ENCODE data around the gene LRRC37A3.
A peak's percentile ranks its signal among the peaks of the same experiment; 100 is the strongest.
"Not testable (repeated sequence)": the region's sequence is repeated elsewhere in the genome, so short reads cannot be mapped to it uniquely, and the experiment has no call there.

The LRRC37A3 gene

DNA sequence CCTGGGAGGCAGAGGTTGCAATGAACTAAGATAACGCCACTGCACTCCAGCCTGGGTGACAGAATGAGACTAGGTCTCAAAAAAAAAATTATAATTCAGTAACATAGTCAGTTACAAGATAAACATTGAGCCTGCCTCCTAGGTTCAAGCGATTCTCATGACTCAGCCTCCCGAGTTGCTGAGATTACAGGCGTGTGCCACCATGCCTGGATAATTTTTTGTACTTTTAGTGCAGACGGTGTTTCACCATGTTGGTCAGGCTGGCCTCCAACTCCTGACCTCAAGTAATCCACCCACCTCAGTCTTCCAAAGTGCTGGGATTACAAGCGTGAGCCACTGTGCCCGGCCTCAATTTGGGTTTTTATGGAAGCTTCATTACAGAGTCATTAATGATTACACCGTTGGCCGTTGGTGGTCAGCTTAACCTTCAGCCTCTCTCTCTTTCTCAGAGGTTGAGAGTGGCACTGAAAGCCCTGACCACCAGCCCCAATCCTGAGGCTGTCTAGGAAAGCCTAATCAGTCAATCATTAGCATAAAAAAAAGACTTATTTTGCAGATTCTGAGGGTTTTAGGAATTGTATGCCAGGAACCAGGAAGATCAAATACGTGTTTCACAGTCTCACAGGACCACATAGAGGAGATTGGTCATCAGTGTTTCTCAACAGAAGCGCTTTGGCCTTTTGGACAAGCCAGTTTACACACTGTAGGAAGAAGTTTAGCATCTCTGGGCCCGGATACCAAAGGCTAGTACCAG is 1.3 kb upstream of the LRRC37A3 start:
- peaks cover 2% of the 10 kb centered on the region for H3K36me3 Mint-ChIP-seq (ENCODE audit: low read depth)
- H3K9me3 Mint-ChIP-seq: no peaks in the 10 kb centered on the region
- TF ChIP-seq CTCF (IDR thresholded peaks at IDR 0.05): no peak
- no peak for DNase-seq
- peak overlapping the region; percentile 83 for H3K4me3 Mint-ChIP-seq
- no peak overlapping the region for H3K27ac Mint-ChIP-seq
- H3K27me3 Mint-ChIP-seq (ENCODE audit: low read depth, poor library complexity): peaks cover 12% of the 10 kb centered on the region
- no peaks in the 10 kb centered on the region for H3K4me1 Mint-ChIP-seq

DNA sequence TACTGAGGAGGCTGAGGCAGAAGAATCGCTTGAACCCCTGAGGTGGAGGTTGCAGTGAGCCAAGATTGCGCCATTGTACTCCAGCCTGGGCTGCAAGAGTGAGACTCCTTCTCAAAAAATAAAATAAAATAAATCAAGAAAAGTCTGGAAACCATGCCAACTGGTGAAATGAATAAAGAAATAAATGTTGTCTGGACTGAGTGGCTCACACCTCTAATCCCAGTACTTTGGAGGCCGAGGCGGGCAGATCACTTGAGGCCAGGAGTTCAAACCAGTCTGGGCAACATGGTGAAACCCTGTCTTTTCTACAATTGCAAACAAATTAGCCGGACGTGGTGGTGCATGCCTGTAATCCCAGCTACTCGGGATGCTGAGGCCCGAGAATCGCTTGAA is 744 bp upstream of the LRRC37A3 start:
- Mint-ChIP-seq H3K27ac (no peak overlapping the region), H3K4me3 (peak overlapping the region; percentile 83), H3K9me3 (no peaks in the 10 kb centered on the region), H3K27me3 (ENCODE audit: low read depth, poor library complexity) (peaks cover 12% of the 10 kb centered on the region), H3K4me1 (no peaks in the 10 kb centered on the region), H3K36me3 (ENCODE audit: low read depth) (peaks cover 6% of the 10 kb centered on the region)
- no peak for DNase-seq
- TF ChIP-seq CTCF (IDR thresholded peaks at IDR 0.05): no peak

- not testable (repeated sequence) for H3K36me3 Mint-ChIP-seq (ENCODE audit: low read depth); DNase-seq; H3K27ac Mint-ChIP-seq; H3K4me1 Mint-ChIP-seq; H3K9me3 Mint-ChIP-seq
- H3K4me3 Mint-ChIP-seq: peak overlapping the region; percentile 83
- peaks cover 12% of the 10 kb centered on the region for H3K27me3 Mint-ChIP-seq (ENCODE audit: low read depth, poor library complexity)
Observed at GRCh38 chr17:64918842-64919288, 413 bp downstream of the LRRC37A3 start.

DNA sequence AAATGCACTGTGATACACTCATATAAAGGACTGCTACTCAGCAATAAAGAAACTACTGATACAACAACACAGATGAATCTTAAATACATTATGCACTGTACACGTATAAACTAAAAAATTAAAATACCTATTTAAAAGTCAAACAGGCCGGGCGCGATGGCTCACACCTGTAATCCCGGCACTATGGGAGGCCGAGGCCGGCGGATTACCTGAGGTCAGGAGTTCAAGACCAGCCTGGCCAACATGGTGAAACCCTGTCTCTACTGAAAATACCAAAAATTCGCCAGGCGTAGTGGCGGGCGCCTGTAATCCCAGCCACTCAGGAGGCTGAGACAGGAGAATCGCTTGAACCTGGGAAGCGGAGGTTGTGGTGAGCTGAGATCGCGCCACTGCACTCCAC is 1.7 kb downstream of the LRRC37A3 start:
- not testable (repeated sequence) for H3K27ac Mint-ChIP-seq; DNase-seq; H3K9me3 Mint-ChIP-seq; H3K4me1 Mint-ChIP-seq; H3K36me3 Mint-ChIP-seq (ENCODE audit: low read depth); H3K4me3 Mint-ChIP-seq
- H3K27me3 Mint-ChIP-seq (ENCODE audit: low read depth, poor library complexity): peaks cover 12% of the 10 kb centered on the region

GRCh38 chr17:64915244-64915643 is 4.0 kb downstream of the LRRC37A3 start:
- not testable (repeated sequence) for H3K4me1 Mint-ChIP-seq; H3K4me3 Mint-ChIP-seq; DNase-seq; H3K9me3 Mint-ChIP-seq; H3K27me3 Mint-ChIP-seq (ENCODE audit: low read depth, poor library complexity); H3K27ac Mint-ChIP-seq; H3K36me3 Mint-ChIP-seq (ENCODE audit: low read depth)

DNA sequence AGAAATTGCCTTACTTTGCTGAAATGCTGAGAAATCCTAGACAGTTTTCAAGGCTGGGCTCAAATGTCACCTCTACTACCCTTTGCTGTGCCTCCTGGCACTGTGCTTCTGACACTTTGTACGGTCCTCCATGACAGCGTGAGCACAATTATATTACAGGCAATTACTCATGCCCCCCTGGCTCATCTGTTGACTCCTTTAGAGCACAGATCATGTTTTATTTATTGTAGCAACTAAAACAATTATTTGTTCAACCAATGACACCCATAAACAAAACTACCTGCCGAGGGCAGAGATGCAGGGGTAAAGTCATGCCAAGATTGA is 9.1 kb downstream of the LRRC37A3 start:
- H3K9me3 Mint-ChIP-seq; H3K4me1 Mint-ChIP-seq; H3K27ac Mint-ChIP-seq; DNase-seq; H3K36me3 Mint-ChIP-seq (ENCODE audit: low read depth); H3K27me3 Mint-ChIP-seq (ENCODE audit: low read depth, poor library complexity); H3K4me3 Mint-ChIP-seq: not testable (repeated sequence)

DNA sequence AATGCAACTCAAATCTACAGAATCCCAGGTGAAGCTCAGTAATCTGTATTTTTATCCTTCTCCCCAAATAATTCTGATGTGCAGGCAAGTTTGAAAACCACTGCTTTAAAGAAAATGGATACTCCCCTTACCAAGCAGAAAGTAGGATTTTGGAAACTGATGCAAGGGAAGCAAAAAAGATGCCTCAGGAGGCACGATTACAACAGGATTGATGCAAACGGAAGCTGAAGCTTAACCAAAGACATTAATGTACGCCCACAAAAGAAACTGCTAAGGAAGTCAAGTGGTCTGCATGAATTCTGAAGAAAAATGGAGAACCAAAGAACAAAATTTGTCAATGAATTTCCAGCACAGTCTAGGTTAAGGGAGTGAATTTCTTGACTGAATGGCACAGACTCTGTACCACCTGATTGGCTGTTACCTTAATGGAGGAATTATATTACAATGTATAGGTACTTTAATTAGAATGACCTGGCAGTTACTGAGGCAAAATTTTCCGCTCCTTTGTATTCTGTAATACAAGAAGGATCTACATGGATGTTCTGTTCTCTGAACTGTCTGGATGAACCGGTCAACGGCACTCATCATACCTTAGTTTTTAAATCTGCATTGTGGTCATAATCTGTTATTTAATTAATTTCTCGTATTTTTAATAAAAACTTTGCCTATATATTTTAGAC is 9.6 kb downstream of the LRRC37A3 start:
- H3K9me3 Mint-ChIP-seq; DNase-seq; H3K27me3 Mint-ChIP-seq (ENCODE audit: low read depth, poor library complexity); H3K36me3 Mint-ChIP-seq (ENCODE audit: low read depth); H3K4me3 Mint-ChIP-seq; H3K4me1 Mint-ChIP-seq: not testable (repeated sequence)
- peak overlapping the region; percentile 53 for H3K27ac Mint-ChIP-seq

GRCh38 chr17:64904069-64904468 is 15.2 kb downstream of the LRRC37A3 start:
- DNase-seq; H3K4me3 Mint-ChIP-seq; H3K36me3 Mint-ChIP-seq (ENCODE audit: low read depth); H3K27me3 Mint-ChIP-seq (ENCODE audit: low read depth, poor library complexity); H3K4me1 Mint-ChIP-seq; H3K27ac Mint-ChIP-seq; H3K9me3 Mint-ChIP-seq: not testable (repeated sequence)

GRCh38 chr17:64897136-64897535 is 22.1 kb downstream of the LRRC37A3 start:
- not testable (repeated sequence) for H3K4me1 Mint-ChIP-seq; H3K27me3 Mint-ChIP-seq (ENCODE audit: low read depth, poor library complexity); H3K4me3 Mint-ChIP-seq; H3K9me3 Mint-ChIP-seq; DNase-seq; H3K36me3 Mint-ChIP-seq (ENCODE audit: low read depth)
- peak overlapping the region; percentile 92 for H3K27ac Mint-ChIP-seq

GRCh38 chr17:64874210-64874609 is 45.1 kb downstream of the LRRC37A3 start:
- DNase-seq; H3K27me3 Mint-ChIP-seq (ENCODE audit: low read depth, poor library complexity); H3K4me3 Mint-ChIP-seq; H3K4me1 Mint-ChIP-seq; H3K27ac Mint-ChIP-seq: not testable (repeated sequence)
- Mint-ChIP-seq H3K36me3 (ENCODE audit: low read depth) (peaks cover 14% of the 10 kb centered on the region), H3K9me3 (peaks cover 11% of the 10 kb centered on the region)
